ENCODE data around the gene SNORC.

SNORC gene

DNA sequence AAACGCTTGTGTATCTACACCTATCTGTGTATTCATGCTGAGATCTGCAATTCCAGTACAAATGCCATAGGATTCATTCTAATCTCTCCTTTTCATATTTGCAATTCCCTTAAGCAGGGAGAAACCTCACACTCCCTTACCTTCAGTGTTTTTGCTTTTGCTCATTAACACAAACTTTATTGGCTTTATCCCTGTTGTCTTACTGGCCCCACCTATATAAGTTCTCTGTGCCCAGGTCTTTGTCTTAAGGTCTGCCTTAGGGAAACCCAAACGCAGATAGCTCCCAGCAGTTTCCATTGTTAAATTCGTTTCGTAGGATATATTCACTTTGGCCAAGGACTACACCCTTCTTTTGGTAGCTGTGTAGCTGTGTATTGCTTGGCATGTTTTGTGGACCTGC is 4.0 kb upstream of the SNORC start:
- H3K4me2 ChIP-seq: no peak overlapping the region
- no peaks in the 10 kb centered on the region for H4K20me1 ChIP-seq (ENCODE audit: insufficient read depth)
- H2AFZ ChIP-seq (ENCODE audit: low read depth): no peak overlapping the region
- H3K4me1 ChIP-seq (ENCODE audit: low read depth, poor library complexity, severe bottlenecking): no peaks in the 10 kb centered on the region
- H3K36me3 ChIP-seq (ENCODE audit: insufficient read depth): no peaks in the 10 kb centered on the region
- H3K4me3 ChIP-seq (IDR thresholded peaks at IDR 0.05; ENCODE audit: insufficient read depth, low read depth, low read length): no peak overlapping the region
- TF ChIP-seq, protein P1, sequence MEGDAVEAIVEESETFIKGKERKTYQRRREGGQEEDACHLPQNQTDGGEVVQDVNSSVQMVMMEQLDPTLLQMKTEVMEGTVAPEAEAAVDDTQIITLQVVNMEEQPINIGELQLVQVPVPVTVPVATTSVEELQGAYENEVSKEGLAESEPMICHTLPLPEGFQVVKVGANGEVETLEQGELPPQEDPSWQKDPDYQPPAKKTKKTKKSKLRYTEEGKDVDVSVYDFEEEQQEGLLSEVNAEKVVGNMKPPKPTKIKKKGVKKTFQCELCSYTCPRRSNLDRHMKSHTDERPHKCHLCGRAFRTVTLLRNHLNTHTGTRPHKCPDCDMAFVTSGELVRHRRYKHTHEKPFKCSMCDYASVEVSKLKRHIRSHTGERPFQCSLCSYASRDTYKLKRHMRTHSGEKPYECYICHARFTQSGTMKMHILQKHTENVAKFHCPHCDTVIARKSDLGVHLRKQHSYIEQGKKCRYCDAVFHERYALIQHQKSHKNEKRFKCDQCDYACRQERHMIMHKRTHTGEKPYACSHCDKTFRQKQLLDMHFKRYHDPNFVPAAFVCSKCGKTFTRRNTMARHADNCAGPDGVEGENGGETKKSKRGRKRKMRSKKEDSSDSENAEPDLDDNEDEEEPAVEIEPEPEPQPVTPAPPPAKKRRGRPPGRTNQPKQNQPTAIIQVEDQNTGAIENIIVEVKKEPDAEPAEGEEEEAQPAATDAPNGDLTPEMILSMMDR (conservative IDR thresholded peaks at IDR 0.05; ENCODE audit: low read depth, low read length): no peak
- no peaks in the 10 kb centered on the region for H3K79me2 ChIP-seq (ENCODE audit: insufficient read depth, low read depth)
- no peak overlapping the region for H3K27ac ChIP-seq
- H3K27me3 ChIP-seq (ENCODE audit: insufficient read depth, low read depth): no peaks in the 10 kb centered on the region
- no peak overlapping the region for H3K9ac ChIP-seq

DNA sequence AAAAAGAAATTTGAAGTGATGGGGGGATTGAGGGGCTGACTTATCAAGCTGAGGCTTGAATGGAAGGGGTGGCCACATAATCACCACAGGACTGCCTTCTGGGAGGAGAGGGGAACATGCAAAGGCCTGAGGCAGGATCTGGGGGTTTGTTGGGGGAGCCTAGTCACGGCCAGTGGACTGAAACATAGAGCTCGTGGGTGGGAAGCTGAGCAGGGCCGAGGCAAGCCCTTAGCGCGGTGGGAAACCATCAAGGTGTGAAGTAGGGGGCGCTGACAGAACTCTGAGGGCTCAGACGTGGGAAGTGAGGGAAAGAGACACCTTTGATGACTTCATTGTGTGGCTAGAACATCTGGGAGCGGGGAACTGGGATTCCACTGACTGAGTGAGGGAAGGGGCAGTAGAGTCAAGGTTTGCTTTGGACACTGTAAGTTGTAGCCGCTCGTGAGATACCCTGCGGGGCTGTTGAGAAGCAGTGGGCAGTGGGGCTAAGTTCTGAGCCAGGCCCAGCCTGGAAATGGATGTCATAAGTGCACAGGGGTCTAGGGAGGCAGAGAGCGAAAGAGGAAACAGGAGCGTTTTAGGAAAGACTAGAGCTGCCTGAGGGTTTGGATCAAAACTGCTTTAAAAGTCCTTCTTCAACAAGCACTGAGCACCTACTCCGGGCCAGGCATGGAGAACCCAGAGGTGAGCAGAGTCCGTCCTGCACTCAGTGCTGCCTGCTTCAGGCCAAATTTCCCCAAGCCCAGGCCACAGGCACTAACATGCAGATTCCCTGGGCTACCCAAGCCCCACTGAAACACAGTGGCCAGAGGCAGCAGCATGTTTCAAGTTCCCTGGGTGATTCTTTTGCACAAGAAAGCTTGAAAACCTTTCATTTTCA is 686 bp upstream of the SNORC start:
- H3K79me2 ChIP-seq (ENCODE audit: insufficient read depth, low read depth): no peaks in the 10 kb centered on the region
- H3K4me1 ChIP-seq (ENCODE audit: low read depth, poor library complexity, severe bottlenecking): no peaks in the 10 kb centered on the region
- H3K27ac ChIP-seq: no peak overlapping the region
- H3K4me2 ChIP-seq: no peak overlapping the region
- TF ChIP-seq, protein P1 (conservative IDR thresholded peaks at IDR 0.05; ENCODE audit: low read depth, low read length): no peak
- no peaks in the 10 kb centered on the region for H3K27me3 ChIP-seq (ENCODE audit: insufficient read depth, low read depth)
- H2AFZ ChIP-seq (ENCODE audit: low read depth): no peak overlapping the region
- H3K4me3 ChIP-seq (IDR thresholded peaks at IDR 0.05; ENCODE audit: insufficient read depth, low read depth, low read length): no peak overlapping the region
- no peaks in the 10 kb centered on the region for H3K36me3 ChIP-seq (ENCODE audit: insufficient read depth)
- H3K9ac ChIP-seq: no peak overlapping the region
- no peaks in the 10 kb centered on the region for H4K20me1 ChIP-seq (ENCODE audit: insufficient read depth)

DNA sequence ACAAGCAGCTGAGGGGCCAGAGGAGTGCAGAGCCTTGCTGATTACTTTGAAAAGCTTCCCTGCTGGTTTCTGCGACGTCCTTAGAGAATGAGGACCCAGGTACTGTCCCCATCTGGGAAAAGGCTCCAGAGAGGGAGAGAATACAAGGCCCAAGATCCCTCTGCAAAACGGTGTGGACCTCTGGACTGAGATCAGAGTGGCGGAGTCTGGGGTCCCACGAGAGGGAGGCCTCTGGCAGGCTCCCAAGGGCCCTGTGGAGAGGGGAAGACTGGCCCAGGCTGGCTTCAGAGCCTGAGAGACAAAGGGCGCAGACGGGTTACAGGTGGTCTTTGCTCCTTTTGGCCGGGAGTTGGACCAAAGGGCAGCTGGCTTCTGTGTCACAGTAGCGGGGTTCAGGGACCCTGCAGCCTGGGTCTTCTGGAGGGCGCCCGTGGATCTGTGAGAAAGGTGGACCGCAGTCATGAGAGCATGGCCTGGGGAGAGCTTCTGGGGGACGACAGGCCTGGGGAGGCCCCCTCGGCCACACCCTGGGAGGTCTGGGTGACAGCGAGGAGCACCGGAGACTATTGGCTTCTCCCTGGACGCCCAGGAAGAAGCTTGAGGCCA is 805 bp downstream of the SNORC start:
- H4K20me1 ChIP-seq (ENCODE audit: insufficient read depth): no peaks in the 10 kb centered on the region
- H3K36me3 ChIP-seq (ENCODE audit: insufficient read depth): no peaks in the 10 kb centered on the region
- no peak overlapping the region for H3K27ac ChIP-seq
- no peak overlapping the region for H3K4me2 ChIP-seq
- TF ChIP-seq, protein P1 (conservative IDR thresholded peaks at IDR 0.05; ENCODE audit: low read depth, low read length): no peak
- no peak overlapping the region for H3K9ac ChIP-seq
- H3K4me3 ChIP-seq (IDR thresholded peaks at IDR 0.05; ENCODE audit: insufficient read depth, low read depth, low read length): no peak overlapping the region
- H3K79me2 ChIP-seq (ENCODE audit: insufficient read depth, low read depth): no peaks in the 10 kb centered on the region
- H2AFZ ChIP-seq (ENCODE audit: low read depth): no peak overlapping the region
- H3K4me1 ChIP-seq (ENCODE audit: low read depth, poor library complexity, severe bottlenecking): no peaks in the 10 kb centered on the region
- H3K27me3 ChIP-seq (ENCODE audit: insufficient read depth, low read depth): no peaks in the 10 kb centered on the region

DNA sequence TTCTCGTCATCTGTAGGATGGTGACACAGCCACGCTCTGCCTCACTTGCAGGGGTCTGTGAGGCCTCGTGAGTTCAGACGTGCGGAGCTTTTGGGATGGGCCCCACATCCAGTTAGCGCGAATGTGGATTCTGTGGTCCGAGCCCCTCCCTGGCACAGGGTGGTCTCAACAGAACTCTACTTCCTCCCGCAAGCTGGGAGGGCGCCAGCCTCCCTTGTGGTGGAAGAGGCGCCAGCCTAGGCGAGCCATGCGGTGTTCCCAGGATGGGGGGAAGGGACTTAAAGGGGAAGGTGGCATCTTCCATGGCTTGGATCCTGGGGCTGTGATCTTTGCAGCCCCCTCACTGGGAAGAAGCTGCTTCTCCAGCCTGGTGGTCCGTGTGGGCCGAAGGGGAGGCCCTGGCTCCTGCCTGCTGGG is 1.4 kb downstream of the SNORC start:
- no peaks in the 10 kb centered on the region for H3K79me2 ChIP-seq (ENCODE audit: insufficient read depth, low read depth)

More for the DNA sequence above, 1.4 kb downstream of the SNORC start:
- H3K4me1 ChIP-seq (ENCODE audit: low read depth, poor library complexity, severe bottlenecking): no peaks in the 10 kb centered on the region
- H3K4me3 ChIP-seq (IDR thresholded peaks at IDR 0.05; ENCODE audit: insufficient read depth, low read depth, low read length): no peak overlapping the region
- no peak overlapping the region for H2AFZ ChIP-seq (ENCODE audit: low read depth)
- no peaks in the 10 kb centered on the region for H3K36me3 ChIP-seq (ENCODE audit: insufficient read depth)
- no peak overlapping the region for H3K9ac ChIP-seq
- H3K27me3 ChIP-seq (ENCODE audit: insufficient read depth, low read depth): no peaks in the 10 kb centered on the region
- H3K27ac ChIP-seq: no peak overlapping the region
- TF ChIP-seq, protein P1 (conservative IDR thresholded peaks at IDR 0.05; ENCODE audit: low read depth, low read length): no peak
- H3K4me2 ChIP-seq: no peak overlapping the region
- H4K20me1 ChIP-seq (ENCODE audit: insufficient read depth): no peaks in the 10 kb centered on the region
